OCI-LY3 (cell line): ENCODE results near the gene CFAP46.

Source experiments
- CTCF ChIP-seq: fragments of 200-600, 300-600 bp; sonication (generic); IDR thresholded peaks from 2 replicates; pipeline ENCODE4 v1.5.1; 2014; ENCODE audit warnings: antibody characterized with exemption, low read length, low read depth
- EZH2phosphoT487 ChIP-seq: fragments of 200-600 bp; shearing (Covaris generic); IDR thresholded peaks from 2 replicates; pipeline ENCODE4 v1.6.1; 2018; ENCODE audit warnings: antibody characterized with exemption, mixed run types, low read depth

GRCh38 chr10:132812520-132812919 lies 129.8 kb downstream of the CFAP46 start:
- no peak for TF ChIP-seq CTCF
- no peak for TF ChIP-seq EZH2phosphoT487
